Naive thymus-derived CD4-positive, alpha-beta T cell (primary cell): Measurements from ENCODE around the gene SLC22A9. TPM values are rescaled to one million over a fixed set of nuclear protein-coding genes. Genes with fewer than 3 reads are reported as not detected.
"Not testable (repeated sequence)": the region's sequence is repeated elsewhere in the genome, so short reads cannot be mapped to it uniquely, and the experiment has no call there.

ENCODE experiments used
- ATAC-seq: fragments of 150-1000 bp; cut with Tn5 transposase; 2 replicates; pipeline ENCODE4 v1.10.0; 2021; ENCODE audit warnings: mild to moderate bottlenecking, moderate library complexity
- CTCF ChIA-PET: fragments of 350-600 bp; sonication (Branson Sonifier 250); formaldehyde crosslinking; loops from one replicate; lab custom pipeline; 2021; ENCODE audit warnings: antibody characterized with exemption; lab: Charles Lee
- POLR2A ChIA-PET: fragments of 350-600 bp; sonication (Branson Sonifier 250); formaldehyde crosslinking; loops from one replicate; lab custom pipeline; 2021; ENCODE audit warnings: antibody characterized with exemption, inconsistent platforms; lab: Charles Lee
- DNase-seq, 9 donors: peaks; one replicate each; pipeline versions ENCODE4 v3.0.0 to v3.0.0-alpha.2; 2020 to 2022; ENCODE audit warnings: mixed read lengths in 1 of 9
- H3K27ac ChIP-seq: one replicate; pipeline ENCODE4 v1.7.0; 2013; ENCODE audit warnings: mild to moderate bottlenecking, low read depth, low read length, moderate library complexity
- H3K27me3 ChIP-seq, 2 donors: one replicate each; pipeline ENCODE4 v1.7.0; 2013; ENCODE audit warnings: low read length in 2 of 2, mild to moderate bottlenecking in 2 of 2, moderate library complexity in 2 of 2; ENCODE audit not compliant: control insufficient read depth in 2 of 2, insufficient read depth in 2 of 2
- H3K36me3 ChIP-seq, 3 experiments: 1 replicate in 2 of 3; 2 replicates in 1 of 3; pipeline ENCODE4 v1.7.0; 2013; ENCODE audit warnings: low read length in 3 of 3, mild to moderate bottlenecking in 3 of 3, moderate library complexity in 1 of 3; ENCODE audit not compliant: insufficient read depth in 3 of 3, control insufficient read depth in 2 of 3
- H3K4me1 ChIP-seq, 2 donors: one replicate each; pipeline ENCODE4 v1.7.0; 2013; ENCODE audit warnings: low read length in 2 of 2, mild to moderate bottlenecking in 2 of 2, moderate library complexity in 1 of 2; ENCODE audit not compliant: control insufficient read depth in 2 of 2, insufficient read depth in 2 of 2
- H3K4me3 ChIP-seq: 2 replicates; pipeline ENCODE4 v1.7.0; 2013; ENCODE audit warnings: mild to moderate bottlenecking, low read length
- H3K9me3 ChIP-seq, 3 experiments: 1 replicate in 2 of 3; 2 replicates in 1 of 3; pipeline ENCODE4 v1.7.0; 2013; ENCODE audit warnings: low read length in 3 of 3; ENCODE audit not compliant: control insufficient read depth in 2 of 3
- H3K27ac Mint-ChIP-seq, 9 donors: one replicate each; pipeline ENCODE4 v1.8.0; 2020 to 2022; ENCODE audit warnings: mixed read lengths in 9 of 9, mild to moderate bottlenecking in 8 of 9, moderate library complexity in 5 of 9, inconsistent platforms in 2 of 9
- H3K27me3 Mint-ChIP-seq, 5 donors: one replicate each; pipeline ENCODE4 v1.8.0; 2021 to 2022; ENCODE audit warnings: mixed read lengths in 5 of 5, mild to moderate bottlenecking in 1 of 5
- H3K36me3 Mint-ChIP-seq, 5 donors: one replicate each; pipeline ENCODE4 v1.8.0; 2020 to 2022; ENCODE audit warnings: mixed read lengths in 5 of 5, mild to moderate bottlenecking in 3 of 5, inconsistent platforms in 1 of 5
- H3K4me1 Mint-ChIP-seq, 7 donors: one replicate each; pipeline ENCODE4 v1.8.0; 2020 to 2022; ENCODE audit warnings: mixed read lengths in 7 of 7, mild to moderate bottlenecking in 3 of 7, inconsistent platforms in 1 of 7
- H3K4me3 Mint-ChIP-seq, 10 donors: one replicate each; pipeline ENCODE4 v1.8.0; 2020 to 2022; ENCODE audit warnings: mild to moderate bottlenecking in 10 of 10, mixed read lengths in 10 of 10, moderate library complexity in 6 of 10, inconsistent platforms in 2 of 10
- H3K9me3 Mint-ChIP-seq, 11 donors: one replicate each; pipeline ENCODE4 v1.8.0; 2020 to 2022; ENCODE audit warnings: mixed read lengths in 11 of 11, mild to moderate bottlenecking in 4 of 11, inconsistent platforms in 1 of 11, moderate library complexity in 1 of 11
- intact Hi-C, 2 donors: fragments of 100-400 bp; cut with micrococcal nuclease; formaldehyde crosslinking; loops; one replicate each; pipeline ENCODE4 v1.15.1; 2023
- polyA plus RNA-seq, 2 donors: library from polyadenylated mRNA; unstranded; fragments of 300-500 nt; fragmentation: Illumina TruSeq; gene quantifications; one replicate each; pipeline ENCODE4 v1.2.3, GENCODE V29; 2021
- total RNA-seq, 6 experiments: library from RNA in 5 of 6; stranded (reverse) in 5 of 6; gene quantifications; 1 replicate in 5 of 6; 2 replicates in 1 of 6; pipeline ENCODE4 v1.2.3 and lab custom pipeline; 2021 to 2026

Gene SLC22A9
- total and polyA plus RNA-seq, 7 experiments from 2014 or later = not detected

- not testable (repeated sequence) for H3K4me1 ChIP-seq, H3K4me3 Mint-ChIP-seq
Measured at GRCh38 chr11:63435351-63435750, 65.8 kb downstream of the SLC22A9 start.

DNA sequence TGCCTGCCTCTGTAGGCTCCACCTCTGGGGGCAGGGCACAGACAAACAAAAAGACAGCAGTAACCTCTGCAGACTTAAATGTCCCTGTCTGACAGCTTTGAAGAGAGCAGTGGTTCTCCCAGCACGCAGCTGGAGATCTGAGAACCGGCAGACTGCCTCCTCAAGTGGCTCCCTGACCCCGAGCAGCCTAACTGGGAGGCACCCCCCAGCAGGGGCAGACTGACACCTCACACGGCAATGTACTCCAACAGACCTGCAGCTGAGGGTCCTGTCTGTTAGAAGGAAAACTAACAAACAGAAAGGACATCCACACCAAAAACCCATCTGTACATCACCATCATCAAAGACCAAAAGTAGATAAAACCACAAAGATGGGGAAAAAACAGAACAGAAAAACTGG, 66.2 kb downstream of the SLC22A9 start:
- H3K9me3 ChIP-seq, H3K4me3 Mint-ChIP-seq, H3K36me3 Mint-ChIP-seq, CTCF ChIA-PET, H3K4me1 Mint-ChIP-seq, H3K27me3 ChIP-seq, ATAC-seq, H3K27ac ChIP-seq, DNase-seq, H3K4me1 ChIP-seq, POLR2A ChIA-PET, H3K27ac Mint-ChIP-seq, intact Hi-C loops, H3K4me3 ChIP-seq, H3K36me3 ChIP-seq: not testable (repeated sequence)
- Mint-ChIP-seq H3K9me3 (peaks cover 0 to 11% (median 4%) of the 10 kb centered on the region in 11 donors), H3K27me3 (peaks cover 11 to 47% (median 34%) of the 10 kb centered on the region in 5 donors)

More at GRCh38 chr11:63435351-63435750, 65.8 kb downstream of the SLC22A9 start:
- H3K27ac ChIP-seq, H3K4me1 Mint-ChIP-seq, DNase-seq, H3K36me3 Mint-ChIP-seq, CTCF ChIA-PET, H3K27me3 ChIP-seq, H3K36me3 ChIP-seq, H3K27ac Mint-ChIP-seq, POLR2A ChIA-PET, ATAC-seq, intact Hi-C loops, H3K9me3 ChIP-seq, H3K4me3 ChIP-seq: not testable (repeated sequence)
- Mint-ChIP-seq H3K27me3 (peaks cover 11 to 51% (median 34%) of the 10 kb centered on the region in 5 donors), H3K9me3 (peaks cover 0 to 11% (median 4%) of the 10 kb centered on the region in 11 donors)

- H3K27ac Mint-ChIP-seq = no peak overlapping the region
- peaks cover 0 to 10% (median 0%) of the 10 kb centered on the region in 11 donors for H3K9me3 Mint-ChIP-seq
- CTCF ChIA-PET = no interaction called here
- H3K4me1 Mint-ChIP-seq = peaks cover 0 to 24% (median 8%) of the 10 kb centered on the region in 7 donors
- Histone ChIP-seq H3K27ac (no peak overlapping the region), H3K9me3 (no peaks in the 10 kb centered on the region), H3K27me3 (no peaks in the 10 kb centered on the region), H3K36me3 (no peaks in the 10 kb centered on the region), H3K4me3 (no peak overlapping the region), H3K4me1 (no peaks in the 10 kb centered on the region)
- H3K27me3 Mint-ChIP-seq = peaks cover 0 to 8% (median 0%) of the 10 kb centered on the region in 5 donors
- intact Hi-C loops = no loop called here
- no peak for ATAC-seq
- peaks cover 0 to 5% (median 0%) of the 10 kb centered on the region in 5 donors for H3K36me3 Mint-ChIP-seq
- POLR2A ChIA-PET = no interaction called here
- no peak overlapping the region for H3K4me3 Mint-ChIP-seq
- no peak for DNase-seq
Measured at GRCh38 chr11:63443714-63444113, 74.1 kb downstream of the SLC22A9 start.

DNA sequence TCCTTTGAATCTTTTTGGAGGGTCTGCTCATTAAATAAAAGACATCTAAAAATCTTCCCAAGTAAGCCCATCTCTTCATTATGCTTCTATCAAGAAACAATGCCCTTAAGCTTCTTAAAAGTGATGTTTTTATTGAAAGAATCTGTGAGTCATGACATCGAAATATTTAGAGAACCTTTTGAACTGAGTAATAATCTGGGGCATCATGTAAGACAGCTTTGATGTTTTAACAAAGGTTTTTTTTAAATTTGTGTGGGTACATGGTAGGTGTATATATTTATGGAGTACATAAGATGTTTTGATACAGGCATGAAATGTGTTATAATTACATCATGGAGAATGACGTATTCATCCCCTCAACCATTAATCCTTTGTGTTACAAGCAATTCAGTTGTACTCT, 74.6 kb downstream of the SLC22A9 start:
- no peak overlapping the region for H3K4me3 ChIP-seq
- intact Hi-C loops = no loop called here
- Mint-ChIP-seq H3K27me3 (peaks cover 0 to 8% (median 0%) of the 10 kb centered on the region in 5 donors), H3K9me3 (peaks cover 0 to 10% (median 0%) of the 10 kb centered on the region in 11 donors), H3K27ac (no peak overlapping the region), H3K4me3 (no peak overlapping the region), H3K4me1 (peaks cover 0 to 24% (median 8%) of the 10 kb centered on the region in 7 donors), H3K36me3 (peaks cover 0 to 5% (median 0%) of the 10 kb centered on the region in 5 donors)
- H3K27ac ChIP-seq = no peak overlapping the region
- DNase-seq = no peak
- no peaks in the 10 kb centered on the region for H3K36me3 ChIP-seq
- no peak for ATAC-seq
- POLR2A ChIA-PET = no interaction called here
- no peaks in the 10 kb centered on the region for H3K9me3 ChIP-seq
- H3K27me3 ChIP-seq = no peaks in the 10 kb centered on the region
- H3K4me1 ChIP-seq = no peaks in the 10 kb centered on the region
- CTCF ChIA-PET = no interaction called here

GRCh38 chr11:63445118-63445517, 75.5 kb downstream of the SLC22A9 start:
- Mint-ChIP-seq H3K4me1 (peaks cover 0 to 24% (median 10%) of the 10 kb centered on the region in 7 donors), H3K27ac (no peak overlapping the region), H3K4me3 (no peak overlapping the region), H3K27me3 (peaks cover 0 to 8% (median 3%) of the 10 kb centered on the region in 5 donors), H3K9me3 (peaks cover 0 to 10% (median 0%) of the 10 kb centered on the region in 11 donors), H3K36me3 (peaks cover 0 to 5% (median 0%) of the 10 kb centered on the region in 5 donors)
- H3K27ac ChIP-seq = no peak overlapping the region
- intact Hi-C loops = no loop called here
- no peak overlapping the region for H3K4me3 ChIP-seq
- ATAC-seq = no peak
- H3K4me1 ChIP-seq = no peaks in the 10 kb centered on the region
- H3K36me3 ChIP-seq = no peaks in the 10 kb centered on the region
- POLR2A ChIA-PET = no interaction called here
- no peak for DNase-seq
- H3K27me3 ChIP-seq = no peaks in the 10 kb centered on the region
- CTCF ChIA-PET = no interaction called here
- H3K9me3 ChIP-seq = no peaks in the 10 kb centered on the region

- CTCF ChIA-PET = no interaction called here
- no peak overlapping the region for H3K27ac Mint-ChIP-seq
- H3K9me3 ChIP-seq = no peaks in the 10 kb centered on the region
- no peaks in the 10 kb centered on the region for H3K36me3 ChIP-seq
- H3K4me3 Mint-ChIP-seq = no peak overlapping the region
- H3K4me1 ChIP-seq = no peaks in the 10 kb centered on the region
- H3K27me3 ChIP-seq = no peaks in the 10 kb centered on the region
- H3K4me3 ChIP-seq = no peak overlapping the region
- peaks cover 0 to 24% (median 10%) of the 10 kb centered on the region in 7 donors for H3K4me1 Mint-ChIP-seq
- POLR2A ChIA-PET = interaction anchor here (0.5 kb wide), 1 partner anchor 12 kb away, joined by 3 read pairs; no protein-coding TSS in a partner anchor
- peaks cover 0 to 5% (median 0%) of the 10 kb centered on the region in 5 donors for H3K36me3 Mint-ChIP-seq
- ATAC-seq (no peak), DNase-seq (peak in 1 of 9 donors; percentile 23)
- no peak overlapping the region for H3K27ac ChIP-seq
- intact Hi-C loops = no loop called here
- peaks cover 0 to 10% (median 3%) of the 10 kb centered on the region in 5 donors for H3K27me3 Mint-ChIP-seq
- H3K9me3 Mint-ChIP-seq = peaks cover 0 to 10% (median 0%) of the 10 kb centered on the region in 11 donors
Measured at GRCh38 chr11:63445720-63446119, 76.1 kb downstream of the SLC22A9 start.

DNA sequence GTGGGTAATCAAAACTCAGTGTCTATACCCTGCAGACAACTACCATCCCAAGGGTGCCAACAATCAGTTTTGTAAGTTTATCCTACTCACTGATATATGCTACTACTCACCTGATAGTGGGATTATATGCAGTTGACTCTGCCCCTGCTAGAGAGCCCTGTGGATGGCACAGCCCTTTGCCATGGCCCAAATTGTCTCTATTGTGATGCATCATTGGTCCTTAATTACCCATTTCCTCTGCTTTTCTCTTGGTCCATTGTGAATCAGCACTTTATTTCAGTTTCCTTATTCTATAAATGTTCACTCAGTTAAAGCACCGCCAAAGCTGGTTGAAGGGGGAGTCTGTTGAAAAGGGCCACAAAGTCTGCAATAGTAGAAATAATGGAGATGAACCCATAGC, 79.1 kb downstream of the SLC22A9 start:
- POLR2A ChIA-PET = no interaction called here
- Histone ChIP-seq H3K4me1 (no peaks in the 10 kb centered on the region), H3K9me3 (no peaks in the 10 kb centered on the region), H3K27me3 (no peaks in the 10 kb centered on the region), H3K36me3 (no peaks in the 10 kb centered on the region), H3K4me3 (no peak overlapping the region), H3K27ac (no peak overlapping the region)
- peaks cover 0 to 30% (median 6%) of the 10 kb centered on the region in 5 donors for H3K27me3 Mint-ChIP-seq
- peak overlapping the region in 1 of 9 donors; percentile 7 for H3K27ac Mint-ChIP-seq
- no peak for DNase-seq
- CTCF ChIA-PET = no interaction called here
- no peak overlapping the region for H3K4me3 Mint-ChIP-seq
- peaks cover 0 to 5% (median 0%) of the 10 kb centered on the region in 5 donors for H3K36me3 Mint-ChIP-seq
- no peak for ATAC-seq
- peaks cover 0 to 23% (median 10%) of the 10 kb centered on the region in 7 donors for H3K4me1 Mint-ChIP-seq
- intact Hi-C loops = no loop called here
- H3K9me3 Mint-ChIP-seq = no peaks in the 10 kb centered on the region
